K562 (cell line): Measurements from ENCODE around the gene STEAP2. TPM values are rescaled to one million over a fixed set of nuclear protein-coding genes. Genes with fewer than 3 reads are reported as not detected.
A peak's percentile ranks its signal among the peaks of the same experiment; 100 is the strongest.

Experiments
- BCL6 ChIP-seq: fragments of 250-450 bp; sonication (Bioruptor Pico); IDR thresholded peaks from 2 replicates; pipeline ENCODE4 v1.4.0; 2020
- ETV5 ChIP-seq: sonication (generic); formaldehyde crosslinking; IDR thresholded peaks from 2 replicates; pipeline ENCODE4 v1.4.0; 2020; ENCODE audit warnings: low read depth, mild to moderate bottlenecking, missing genetic modification reagents
- FOXP1 ChIP-seq: sonication (generic); formaldehyde crosslinking; IDR thresholded peaks from 2 replicates; pipeline ENCODE4 v1.8.0; 2022; ENCODE audit warnings: mild to moderate bottlenecking, missing genetic modification reagents
- LCOR ChIP-seq: sonication (generic); formaldehyde crosslinking; IDR thresholded peaks from 2 replicates; pipeline ENCODE4 v1.8.0; 2022; ENCODE audit warnings: mild to moderate bottlenecking, missing genetic modification reagents
- MYNN ChIP-seq, 2 experiments: sonication (generic); formaldehyde crosslinking in 1 of 2; IDR thresholded peaks; 2 replicates each; pipeline versions ENCODE4 v1.5.0 to v1.6.1; 2016 to 2020; ENCODE audit warnings: antibody characterized with exemption in 1 of 2, missing genetic modification reagents in 1 of 2
- NCOA6 ChIP-seq: fragments of 450-650 bp; IDR thresholded peaks from 2 replicates; pipeline ENCODE4 v1.6.1; 2017; ENCODE audit warnings: mild to moderate bottlenecking
- NFATC3 ChIP-seq: fragments of 450-650 bp; IDR thresholded peaks from 2 replicates; pipeline ENCODE4 v1.6.1; 2017; ENCODE audit warnings: mild to moderate bottlenecking
- PHF20 ChIP-seq: fragments of 450-650 bp; IDR thresholded peaks from 2 replicates; pipeline ENCODE4 v1.6.1; 2018; ENCODE audit not compliant: partially characterized antibody
- POLR2H ChIP-seq: IDR thresholded peaks from 2 replicates; pipeline ENCODE4 v1.6.1; 2016; ENCODE audit warnings: missing genetic modification characterization, low read depth, mild to moderate bottlenecking, control low read depth, missing compliant biosample characterization, moderate library complexity
- POLR3G ChIP-seq: IDR thresholded peaks from 2 replicates; pipeline ENCODE4 v1.6.1; 2011; ENCODE audit not compliant: insufficient read length, insufficient replicate concordance; ENCODE audit errors: extremely low read depth
- TAL1 ChIP-seq: fragments of 450-650 bp; IDR thresholded peaks from 2 replicates; pipeline ENCODE4 v1.6.1; 2016; ENCODE audit warnings: mild to moderate bottlenecking
- TFAP4 ChIP-seq: sonication (generic); formaldehyde crosslinking; IDR thresholded peaks from 2 replicates; pipeline ENCODE4 v1.8.0; 2022; ENCODE audit warnings: missing genetic modification reagents, mild to moderate bottlenecking, moderate library complexity, borderline replicate concordance
- TOE1 ChIP-seq, 2 experiments: fragments of 450-650 bp in 1 of 2; sonication (generic) in 1 of 2; formaldehyde crosslinking in 1 of 2; IDR thresholded peaks; 2 replicates each; pipeline versions ENCODE4 v1.7.1 to v1.8.0; 2016 to 2022; ENCODE audit warnings: borderline replicate concordance in 2 of 2, mild to moderate bottlenecking in 2 of 2, antibody characterized with exemption in 1 of 2, inconsistent platforms in 1 of 2, low read depth in 1 of 2, missing genetic modification reagents in 1 of 2, moderate library complexity in 1 of 2
- UBTF ChIP-seq, 2 experiments: IDR thresholded peaks; 2 replicates each; pipeline ENCODE4 v1.6.1; 2012; ENCODE audit warnings: improper control_type of control experiment in 2 of 2, low read depth in 2 of 2, low read length in 2 of 2, borderline replicate concordance in 1 of 2
- ZBTB7A ChIP-seq: IDR thresholded peaks from 2 replicates; pipeline ENCODE4 v1.6.1; 2011; ENCODE audit warnings: low read depth, mild to moderate bottlenecking, low read length, moderate library complexity, borderline replicate concordance; ENCODE audit not compliant: control insufficient read depth
- ZKSCAN1 ChIP-seq: fragments of 150-350 bp; IDR thresholded peaks from 2 replicates; pipeline ENCODE4 v1.6.1; 2016; ENCODE audit warnings: low read depth, low read length
- ZNF384 ChIP-seq: IDR thresholded peaks from 2 replicates; pipeline ENCODE4 v1.6.1; 2012; ENCODE audit warnings: low read depth, low read length, improper control_type of control experiment
- ZNF436 ChIP-seq: fragments of 250-450, 450-650 bp; sonication (Bioruptor Pico); formaldehyde crosslinking; IDR thresholded peaks from 2 replicates; pipeline ENCODE4 v1.7.0; 2020; ENCODE audit warnings: mild to moderate bottlenecking
- polyA plus RNA-seq, 8 experiments: library from polyadenylated mRNA; depleted of rRNA in 4 of 8; stranded (reverse) in 5 of 8; unstranded in 3 of 8; fragments of >200 nt; fragmentation: Nextera tagmentation in 2 of 8; fragmentation: Illumina TruSeq in 1 of 8; extraction: Ambion mirVana in 2 of 8; extraction: Trizol in 1 of 8; gene quantifications; 2 replicates each; pipeline versions ENCODE4 v1.2.1 to v1.2.3, GENCODE V29; 2011 to 2014; ENCODE audit warnings: inconsistent platforms in 1 of 8, missing spikeins in 1 of 8
- total RNA-seq, 7 experiments: library from RNA; depleted of rRNA in 6 of 7; stranded (reverse); fragments of >200 nt in 6 of 7; fragmentation: Illumina TruSeq in 2 of 7; extraction: Trizol in 2 of 7; gene quantifications; 2 replicates each; pipeline versions ENCODE4 v1.2.1 to v1.2.3, GENCODE V29; 2011 to 2021; ENCODE audit warnings: low replicate concordance in 1 of 7
- TF ChIP-seq, protein P1 (sequence below): sonication (generic); formaldehyde crosslinking; IDR thresholded peaks from 2 replicates; pipeline ENCODE4 v1.4.0; 2020; ENCODE audit warnings: mild to moderate bottlenecking, missing genetic modification reagents

Gene STEAP2
- total and polyA plus RNA-seq, 9 of the 15 experiments (the other 6 are each of a cell fraction or from before 2014, with no cell fraction given): 0.02 to 0.03 TPM; not detected in 7

DNA sequence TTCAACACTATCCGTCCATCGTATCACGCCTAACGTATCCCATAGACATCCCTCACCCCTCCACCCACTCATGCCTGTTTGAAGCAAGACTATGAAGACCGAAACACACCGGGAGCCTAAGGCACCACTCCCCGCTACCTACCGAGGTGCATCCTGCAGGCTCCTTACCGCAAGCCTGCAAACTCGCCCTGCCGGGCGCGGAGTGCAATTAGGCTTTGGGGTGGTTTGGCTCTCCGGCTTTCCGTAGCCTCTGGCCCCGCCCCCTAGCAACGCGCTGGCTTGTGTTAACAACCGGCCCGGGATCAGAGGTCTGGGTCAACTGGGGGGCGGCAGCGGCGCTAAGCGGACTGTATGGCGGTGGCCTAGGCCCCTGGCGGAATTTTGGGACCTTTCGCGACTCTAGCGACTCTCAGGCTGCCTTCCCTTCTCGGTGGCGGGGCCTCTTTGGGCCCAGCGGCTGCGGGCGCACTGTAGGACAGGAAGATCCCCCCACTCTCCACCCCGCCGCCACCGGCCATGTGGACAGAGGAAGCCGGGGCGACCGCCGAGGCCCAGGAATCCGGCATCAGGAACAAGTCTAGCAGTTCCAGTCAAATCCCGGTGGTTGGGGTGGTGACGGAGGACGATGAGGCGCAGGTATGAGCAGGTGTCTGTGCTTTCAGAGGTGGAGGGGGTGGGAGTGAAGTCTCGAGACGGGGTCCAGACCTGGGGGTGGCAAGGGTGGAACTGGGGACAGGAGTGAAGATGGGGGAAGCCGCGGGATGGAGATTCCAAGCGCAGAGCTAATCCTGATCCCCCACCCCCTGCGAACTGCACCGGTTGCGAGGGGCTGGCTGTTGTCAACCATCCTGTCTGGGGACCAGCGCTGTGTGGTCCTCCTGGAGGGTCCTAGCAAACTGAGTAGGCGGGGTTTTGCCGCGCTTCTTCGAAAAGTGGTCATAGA lies 33.6 kb downstream of the STEAP2 start, which contains the start of gene CFAP69 (continued):
- TF ChIP-seq, protein P1, sequence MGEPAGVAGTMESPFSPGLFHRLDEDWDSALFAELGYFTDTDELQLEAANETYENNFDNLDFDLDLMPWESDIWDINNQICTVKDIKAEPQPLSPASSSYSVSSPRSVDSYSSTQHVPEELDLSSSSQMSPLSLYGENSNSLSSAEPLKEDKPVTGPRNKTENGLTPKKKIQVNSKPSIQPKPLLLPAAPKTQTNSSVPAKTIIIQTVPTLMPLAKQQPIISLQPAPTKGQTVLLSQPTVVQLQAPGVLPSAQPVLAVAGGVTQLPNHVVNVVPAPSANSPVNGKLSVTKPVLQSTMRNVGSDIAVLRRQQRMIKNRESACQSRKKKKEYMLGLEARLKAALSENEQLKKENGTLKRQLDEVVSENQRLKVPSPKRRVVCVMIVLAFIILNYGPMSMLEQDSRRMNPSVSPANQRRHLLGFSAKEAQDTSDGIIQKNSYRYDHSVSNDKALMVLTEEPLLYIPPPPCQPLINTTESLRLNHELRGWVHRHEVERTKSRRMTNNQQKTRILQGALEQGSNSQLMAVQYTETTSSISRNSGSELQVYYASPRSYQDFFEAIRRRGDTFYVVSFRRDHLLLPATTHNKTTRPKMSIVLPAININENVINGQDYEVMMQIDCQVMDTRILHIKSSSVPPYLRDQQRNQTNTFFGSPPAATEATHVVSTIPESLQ (CRISPR knock-in tag): 0 out of 2 replicates have a peak, but pooled peaks have one; percentile 71
- peak; percentile 29; the same call in 1 of the 2 replicates for TF ChIP-seq FOXP1 (CRISPR knock-in tag)
- no peak for TF ChIP-seq NCOA6
- TF ChIP-seq ETV5 (CRISPR knock-in tag): 0 out of 2 replicates have a peak, but pooled peaks have one; percentile 35
- no peak for TF ChIP-seq BCL6 (CRISPR knock-in tag)
- TF ChIP-seq TAL1: no peak
- TF ChIP-seq PHF20: peak; percentile 68
- TF ChIP-seq LCOR (CRISPR knock-in tag): peak; percentile 98
- peak; percentile 74; the same call in 1 of the 2 replicates for TF ChIP-seq TOE1 (IDR thresholded peaks at IDR 0.05; ENCODE audit: borderline replicate concordance)
- no peak for TF ChIP-seq TOE1 (CRISPR knock-in tag; IDR thresholded peaks at IDR 0.05; ENCODE audit: borderline replicate concordance, low read depth)
- no peak for TF ChIP-seq ZNF436 (CRISPR knock-in tag)
- TF ChIP-seq POLR3G: no peak
- TF ChIP-seq MYNN (IDR thresholded peaks at IDR 0.05): no peak
- TF ChIP-seq MYNN (CRISPR knock-in tag; IDR thresholded peaks at IDR 0.05): no peak
- TF ChIP-seq POLR2H (tag): no peak
- TF ChIP-seq TFAP4: peak; percentile 72; the same call in 1 of the 2 replicates
- no peak; the same call in 1 of the 2 replicates for TF ChIP-seq ZKSCAN1
- TF ChIP-seq ZNF384: no peak
- TF ChIP-seq NFATC3: no peak
- TF ChIP-seq UBTF (IDR thresholded peaks at IDR 0.05; ENCODE audit: borderline replicate concordance in 1 of 2, low read depth in 2 of 2, low read length in 2 of 2): 0 out of 4 replicates have a peak, but pooled peaks of 1 of the 2 experiments have one; percentile 43
- TF ChIP-seq ZBTB7A: no peak; the same call in 1 of the 2 replicates
